Measurements from ENCODE around the gene UGT1A6.

UGT1A6 gene

DNA sequence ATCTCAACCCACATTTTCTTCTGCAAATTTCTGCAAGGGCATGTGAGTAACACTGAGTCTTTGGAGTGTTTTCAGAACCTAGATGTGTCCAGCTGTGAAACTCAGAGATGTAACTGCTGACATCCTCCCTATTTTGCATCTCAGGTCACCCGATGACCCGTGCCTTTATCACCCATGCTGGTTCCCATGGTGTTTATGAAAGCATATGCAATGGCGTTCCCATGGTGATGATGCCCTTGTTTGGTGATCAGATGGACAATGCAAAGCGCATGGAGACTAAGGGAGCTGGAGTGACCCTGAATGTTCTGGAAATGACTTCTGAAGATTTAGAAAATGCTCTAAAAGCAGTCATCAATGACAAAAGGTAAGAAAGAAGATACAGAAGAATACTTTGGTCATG, 75.4 kb downstream of the UGT1A6 start:
- DNase-seq (ENCODE audit: low read depth): no peak

DNA sequence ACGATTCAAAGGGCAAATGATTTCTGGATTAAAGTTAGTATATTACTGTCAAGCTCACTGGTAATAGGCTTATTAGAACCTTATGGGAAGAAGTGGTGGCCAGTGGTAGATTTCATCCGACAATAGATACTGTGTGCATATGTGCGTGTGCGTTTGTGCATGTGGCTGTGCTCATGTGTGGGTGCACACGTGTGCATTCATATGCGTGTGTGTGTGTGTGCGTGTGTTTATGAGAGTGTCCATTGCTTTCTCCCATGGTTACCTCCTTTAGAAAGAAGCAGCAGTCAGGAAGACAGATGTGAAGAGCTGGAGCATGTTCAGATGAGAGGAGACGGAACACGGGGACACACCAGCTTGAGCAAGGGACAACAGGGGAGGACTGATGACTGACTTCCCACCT, 76.6 kb downstream of the UGT1A6 start:
- DNase-seq (ENCODE audit: low read depth): no peak

DNA sequence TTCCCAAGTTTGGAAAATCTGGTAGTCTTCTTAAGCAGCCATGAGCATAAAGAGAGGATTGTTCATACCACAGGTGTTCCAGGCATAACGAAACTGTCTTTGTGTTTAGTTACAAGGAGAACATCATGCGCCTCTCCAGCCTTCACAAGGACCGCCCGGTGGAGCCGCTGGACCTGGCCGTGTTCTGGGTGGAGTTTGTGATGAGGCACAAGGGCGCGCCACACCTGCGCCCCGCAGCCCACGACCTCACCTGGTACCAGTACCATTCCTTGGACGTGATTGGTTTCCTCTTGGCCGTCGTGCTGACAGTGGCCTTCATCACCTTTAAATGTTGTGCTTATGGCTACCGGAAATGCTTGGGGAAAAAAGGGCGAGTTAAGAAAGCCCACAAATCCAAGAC, 79.5 kb downstream of the UGT1A6 start:
- no peak for DNase-seq (ENCODE audit: low read depth)

DNA sequence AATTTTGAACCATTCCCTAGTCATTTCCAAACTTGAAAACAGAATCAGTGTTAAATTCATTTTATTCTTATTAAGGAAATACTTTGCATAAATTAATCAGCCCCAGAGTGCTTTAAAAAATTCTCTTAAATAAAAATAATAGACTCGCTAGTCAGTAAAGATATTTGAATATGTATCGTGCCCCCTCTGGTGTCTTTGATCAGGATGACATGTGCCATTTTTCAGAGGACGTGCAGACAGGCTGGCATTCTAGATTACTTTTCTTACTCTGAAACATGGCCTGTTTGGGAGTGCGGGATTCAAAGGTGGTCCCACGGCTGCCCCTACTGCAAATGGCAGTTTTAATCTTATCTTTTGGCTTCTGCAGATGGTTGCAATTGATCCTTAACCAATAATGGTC, 79.9 kb downstream of the UGT1A6 start:
- no peak for DNase-seq (ENCODE audit: low read depth)

- DNase-seq (ENCODE audit: low read depth): no peak
Observed at GRCh38 chr2:233773854-233774253, 81.2 kb downstream of the UGT1A6 start.

GRCh38 chr2:233775414-233775813, 82.7 kb downstream of the UGT1A6 start:
- DNase-seq (ENCODE audit: low read depth): no peak

- DNase-seq (ENCODE audit: low read depth): no peak
Observed at GRCh38 chr2:233778030-233778429, 85.3 kb downstream of the UGT1A6 start, which contains the start of gene MROH2A. MROH2A (plus strand) TSS chr2:233778330; CDS start chr2:233779359, 1,029 bp downstream.

DNA sequence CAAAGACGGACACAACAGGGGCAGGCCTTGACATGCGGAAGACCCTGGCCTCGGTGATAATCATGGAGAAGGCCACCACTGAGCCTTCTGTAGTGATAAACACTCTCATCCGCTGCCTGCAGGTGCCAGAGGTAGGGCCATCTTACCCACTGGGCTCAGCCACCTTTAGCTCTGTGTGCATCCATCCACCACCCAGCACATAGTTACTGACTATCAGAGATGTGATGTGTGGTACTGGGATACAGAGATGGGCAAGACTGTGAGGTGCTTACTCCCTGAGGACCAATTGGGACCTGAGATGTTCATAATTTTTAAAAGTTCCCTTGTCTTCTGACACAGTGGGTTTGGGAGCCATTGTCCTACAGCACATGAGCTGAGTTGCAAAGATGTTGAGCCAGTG, 87.0 kb downstream of the UGT1A6 start:
- DNase-seq (ENCODE audit: low read depth): no peak

DNA sequence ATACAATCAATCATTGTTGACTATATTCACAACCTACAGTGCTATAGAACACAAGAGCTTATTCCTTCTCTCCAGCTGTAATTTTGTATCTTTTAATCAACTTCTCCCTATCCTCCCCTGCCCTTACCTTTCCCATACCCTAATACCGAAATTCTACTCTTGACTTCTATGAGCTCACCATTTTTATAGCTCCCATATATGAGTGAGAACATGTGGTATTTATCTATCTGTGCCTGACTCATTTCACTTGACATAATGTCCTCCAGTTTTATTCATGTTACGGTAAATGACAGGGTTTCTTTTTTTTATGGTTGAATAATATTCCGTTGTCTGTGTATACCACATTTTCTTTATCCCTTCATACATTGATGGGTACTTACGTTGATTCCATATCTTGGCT, 88.1 kb downstream of the UGT1A6 start:
- DNase-seq (ENCODE audit: low read depth): no peak

DNA sequence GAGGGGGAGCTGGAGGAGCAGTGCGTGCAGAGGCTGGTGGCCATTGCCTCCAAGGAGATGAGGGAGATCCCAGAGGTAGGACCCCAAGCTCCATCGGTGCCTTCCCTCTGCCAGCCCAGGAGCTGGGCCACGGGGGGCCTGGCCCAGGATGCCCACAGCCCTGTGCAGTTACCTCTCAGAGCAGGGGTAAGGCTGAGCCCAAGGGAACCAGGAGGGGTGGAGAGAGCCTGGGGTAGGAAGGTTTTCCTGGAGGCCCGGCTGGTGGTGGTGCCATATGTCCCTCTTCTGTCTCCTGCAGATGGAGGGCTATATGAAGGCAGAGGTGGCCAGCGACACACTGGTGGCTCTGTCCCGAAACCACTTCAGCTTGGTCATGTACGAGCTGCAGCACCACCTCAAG, 96.9 kb downstream of the UGT1A6 start:
- no peak for DNase-seq (ENCODE audit: low read depth)

- no peak for DNase-seq (ENCODE audit: low read depth)
Observed at GRCh38 chr2:233791151-233791882, 98.6 kb downstream of the UGT1A6 start.

DNA sequence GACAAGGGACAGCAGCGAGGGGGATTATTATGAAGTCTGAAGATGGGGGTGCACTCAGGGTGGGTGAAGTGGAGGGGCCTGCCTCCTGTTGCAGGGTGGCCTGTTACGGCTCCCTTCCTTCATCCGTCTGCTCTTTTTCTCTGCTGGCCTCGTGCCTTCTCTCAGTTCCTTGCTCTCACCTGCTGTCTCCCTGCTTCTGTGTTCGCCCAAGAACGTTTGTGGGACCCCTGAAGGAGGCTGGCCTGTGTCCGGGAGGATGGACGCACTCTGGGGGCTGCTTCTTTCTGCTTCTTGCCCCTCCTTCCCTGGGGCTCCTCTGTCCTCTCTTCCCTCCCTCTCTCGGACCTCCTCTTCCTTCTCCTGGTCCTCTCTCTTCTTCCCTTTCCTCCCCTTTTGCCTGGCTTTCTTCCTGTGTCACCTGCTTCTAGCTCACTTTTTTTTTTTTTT, 99.2 kb downstream of the UGT1A6 start:
- no peak for DNase-seq (ENCODE audit: low read depth)

DNA sequence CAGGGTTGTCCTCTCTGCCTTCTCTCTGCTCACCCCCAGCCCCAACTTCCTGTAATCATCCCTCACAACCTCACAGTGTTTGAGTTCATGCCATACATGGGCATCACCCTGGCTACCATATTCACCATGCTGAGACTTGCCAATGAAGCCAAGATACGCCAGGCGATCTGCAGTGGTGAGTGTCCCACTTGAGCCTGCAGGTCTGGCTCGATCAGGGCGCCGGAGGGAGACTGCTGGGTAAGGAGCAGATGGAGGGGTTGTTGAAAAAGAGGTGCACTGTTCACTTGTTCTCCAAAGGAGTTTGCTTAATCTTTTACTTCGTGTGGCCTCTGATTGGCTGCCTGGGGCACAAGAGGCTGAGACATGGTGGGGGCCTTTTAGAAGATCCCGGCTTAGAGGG, 100.0 kb downstream of the UGT1A6 start:
- no peak for DNase-seq (ENCODE audit: low read depth)

GRCh38 chr2:233793465-233794127, 100.9 kb downstream of the UGT1A6 start:
- DNase-seq (ENCODE audit: low read depth): no peak

- DNase-seq (ENCODE audit: low read depth): no peak
Observed at GRCh38 chr2:233794128-233794658, 101.5 kb downstream of the UGT1A6 start.

DNA sequence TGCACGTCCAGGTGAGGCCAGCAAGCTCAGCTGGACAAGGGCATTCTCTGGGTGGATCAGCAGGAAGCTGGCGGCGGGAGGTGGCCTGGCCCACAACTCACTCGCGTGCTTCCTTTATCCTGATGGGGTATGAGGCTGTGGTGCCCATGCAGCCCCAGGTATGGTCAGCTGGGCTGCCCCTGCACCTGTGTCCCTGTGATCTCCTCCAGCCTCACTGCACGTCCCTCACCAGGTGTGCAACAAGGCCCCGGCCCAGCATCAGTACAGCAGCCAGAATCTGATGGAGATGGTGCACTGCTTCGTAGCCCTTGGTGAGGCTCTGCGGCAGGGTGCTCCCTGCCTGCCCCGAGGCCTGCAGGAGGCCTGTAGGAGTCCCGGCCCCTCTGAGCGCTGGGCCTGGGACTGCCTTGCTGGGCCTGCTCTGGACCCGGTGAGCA, 103.1 kb downstream of the UGT1A6 start:
- DNase-seq (ENCODE audit: low read depth): no peak

- DNase-seq (ENCODE audit: low read depth): no peak
Observed at GRCh38 chr2:233796254-233796653, 103.6 kb downstream of the UGT1A6 start.

DNA sequence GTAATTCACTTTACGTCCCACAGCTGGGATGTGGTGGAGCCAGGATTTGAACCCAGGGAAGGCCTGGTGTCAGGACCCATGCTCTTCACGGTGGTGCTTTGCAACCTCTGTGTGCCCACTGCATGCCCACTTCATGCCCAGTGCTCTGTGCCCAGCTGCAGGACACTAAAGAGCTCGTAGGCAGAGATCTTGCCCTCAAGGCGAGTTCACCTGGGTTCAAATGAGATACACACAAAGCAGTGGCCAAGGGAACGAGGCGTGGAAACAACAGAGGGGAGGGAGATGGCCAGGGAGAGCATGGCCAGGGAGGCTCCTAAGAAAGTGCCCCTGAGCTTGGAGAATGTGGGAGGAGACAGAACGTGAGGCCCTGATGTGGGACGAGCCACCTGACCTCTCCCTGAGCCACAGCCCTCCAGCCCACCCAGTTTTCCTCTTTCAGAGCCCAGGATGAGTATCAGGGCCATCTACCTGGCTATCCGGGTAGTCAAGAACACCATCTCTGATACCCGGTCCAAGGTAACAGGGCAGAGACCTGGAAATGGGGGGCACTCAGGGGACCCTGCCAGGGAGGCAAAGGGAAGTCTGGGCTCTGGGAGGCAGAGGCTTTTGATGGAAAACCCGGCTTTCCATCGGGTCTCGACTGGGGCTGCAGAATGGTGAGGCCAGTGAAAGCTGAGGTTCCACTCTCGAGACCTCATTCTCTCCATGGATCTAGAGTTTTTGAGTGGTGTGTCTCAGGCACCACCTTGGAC, 105.8 kb downstream of the UGT1A6 start:
- no peak for DNase-seq (ENCODE audit: low read depth)

DNA sequence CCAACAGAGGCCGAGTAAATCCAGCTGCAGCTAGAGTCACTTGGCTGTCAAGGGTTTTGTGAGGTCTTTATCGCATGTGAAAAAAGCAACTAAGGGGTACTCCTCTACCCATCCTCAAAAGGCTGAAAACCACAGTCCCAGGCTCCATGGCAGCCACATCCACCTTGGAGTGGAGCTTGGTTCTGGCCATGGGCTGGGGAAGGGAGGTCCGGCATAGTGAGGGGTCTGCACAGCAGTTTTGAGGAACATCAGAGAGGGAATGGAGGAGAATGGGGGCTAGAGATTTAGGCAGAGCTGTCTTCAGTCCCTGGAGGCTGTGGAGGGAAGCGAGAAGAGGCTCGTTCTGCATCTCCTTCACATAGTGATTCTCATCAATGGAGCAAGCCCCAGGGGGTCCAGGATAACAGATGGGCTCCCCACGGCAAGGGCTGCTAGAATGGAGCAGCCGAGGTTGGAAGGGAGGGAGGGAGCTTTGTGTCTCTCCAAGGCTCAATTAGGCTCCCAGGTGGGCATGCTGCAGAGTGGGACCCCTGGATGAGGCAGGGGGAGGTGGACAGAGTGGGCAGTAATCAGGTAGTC, 106.5 kb downstream of the UGT1A6 start:
- no peak for DNase-seq (ENCODE audit: low read depth)

- no peak for DNase-seq (ENCODE audit: low read depth)
Observed at GRCh38 chr2:233799716-233800115, 107.0 kb downstream of the UGT1A6 start.

DNA sequence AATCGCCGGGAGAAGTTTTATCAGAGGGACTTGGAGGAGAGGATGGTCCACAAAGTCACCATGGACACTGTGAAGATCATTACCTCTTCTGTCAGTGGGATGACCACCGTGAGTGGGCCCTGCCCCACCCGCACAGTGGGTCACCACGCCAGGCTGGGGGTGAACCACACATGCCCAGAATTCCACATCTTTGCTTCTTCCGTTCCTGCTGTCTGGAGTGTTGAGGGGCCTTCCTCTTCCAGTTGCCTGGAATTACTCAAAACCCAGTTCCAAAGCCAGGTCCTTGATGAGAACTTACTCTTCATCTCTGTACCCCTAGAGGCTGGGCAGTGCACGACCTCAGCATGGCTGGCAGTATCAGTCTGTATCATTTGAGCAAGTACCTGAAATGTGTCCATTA, 107.5 kb downstream of the UGT1A6 start:
- no peak for DNase-seq (ENCODE audit: low read depth)
